ENCODE measurements around the gene CCND1.
"Not testable (repeated sequence)": the region's sequence is repeated elsewhere in the genome, so short reads cannot be mapped to it uniquely, and the experiment has no call there.

The CCND1 gene

GRCh38 chr11:69667619-69668604, 27.0 kb downstream of the CCND1 start:
- no peak for DNase-seq

- no peak for DNase-seq
Measured at GRCh38 chr11:69669486-69669885, 28.5 kb downstream of the CCND1 start.

- DNase-seq: peak; percentile 93
Measured at GRCh38 chr11:69670158-69670845, 29.3 kb downstream of the CCND1 start.

GRCh38 chr11:69671734-69672465, 30.9 kb downstream of the CCND1 start:
- no peak for DNase-seq

GRCh38 chr11:69674267-69674885, 33.4 kb downstream of the CCND1 start:
- DNase-seq: no peak

- DNase-seq: peak; percentile 99
Measured at GRCh38 chr11:69674886-69675714, 34.1 kb downstream of the CCND1 start, which contains the start of gene LTO1. Gene LTO1, minus strand, starts transcription at chr11:69675353. Its CDS starts 114 bp downstream, at chr11:69675239.

GRCh38 chr11:69677749-69678148, 36.8 kb downstream of the CCND1 start:
- no peak for DNase-seq

GRCh38 chr11:69680688-69681087, 39.7 kb downstream of the CCND1 start:
- no peak for DNase-seq

GRCh38 chr11:69682221-69682620, 41.3 kb downstream of the CCND1 start:
- DNase-seq: no peak

GRCh38 chr11:69682681-69683326, 41.8 kb downstream of the CCND1 start:
- DNase-seq: no peak

GRCh38 chr11:69683764-69684333, 42.9 kb downstream of the CCND1 start:
- no peak for DNase-seq

GRCh38 chr11:69684651-69685050, 43.7 kb downstream of the CCND1 start:
- no peak for DNase-seq

- no peak for DNase-seq
Measured at GRCh38 chr11:69685348-69685747, 44.4 kb downstream of the CCND1 start.

- no peak for DNase-seq
Measured at GRCh38 chr11:69686452-69686851, 45.5 kb downstream of the CCND1 start.

- DNase-seq: no peak
Measured at GRCh38 chr11:69686856-69687255, 45.9 kb downstream of the CCND1 start.

- not testable (repeated sequence) for DNase-seq
Measured at GRCh38 chr11:69687969-69688771, 47.2 kb downstream of the CCND1 start.

- no peak for DNase-seq
Measured at GRCh38 chr11:69689484-69690319, 48.7 kb downstream of the CCND1 start.

GRCh38 chr11:69691463-69691862, 50.5 kb downstream of the CCND1 start:
- DNase-seq: no peak

GRCh38 chr11:69692422-69692821, 51.5 kb downstream of the CCND1 start:
- DNase-seq: no peak

Measured in retina (tissue), 1 donor.